GM12801 (cell line): ENCODE data around the gene SLC25A11.

Experiments
- CTCF ChIP-seq: IDR thresholded peaks from one replicate; pipeline ENCODE4 v1.5.1; 2011; ENCODE audit warnings: control low read depth; ENCODE audit not compliant: insufficient read length; ENCODE audit errors: extremely low read depth

Gene SLC25A11

GRCh38 chr17:4935650-4936049, 4.2 kb downstream of the SLC25A11 start:
- no peak for TF ChIP-seq CTCF

GRCh38 chr17:4934173-4934979, 5.5 kb downstream of the SLC25A11 start:
- no peak for TF ChIP-seq CTCF

GRCh38 chr17:4933646-4934045, 6.2 kb downstream of the SLC25A11 start:
- TF ChIP-seq CTCF = no peak

- no peak for TF ChIP-seq CTCF
Measured at GRCh38 chr17:4932756-4933155, 7.1 kb downstream of the SLC25A11 start.

- no peak for TF ChIP-seq CTCF
Measured at GRCh38 chr17:4931963-4932362, 7.9 kb downstream of the SLC25A11 start, which contains the start of gene GP1BA. GP1BA (plus strand) TSS chr17:4932277; CDS start chr17:4932605, 328 bp downstream.

GRCh38 chr17:4928881-4929280, 11.0 kb downstream of the SLC25A11 start:
- no peak for TF ChIP-seq CTCF

- no peak for TF ChIP-seq CTCF
Measured at GRCh38 chr17:4921320-4921719, 18.5 kb downstream of the SLC25A11 start.
